Mesenchymal stem cell (in vitro differentiated cells and primary cell): ENCODE data around the gene ARHGEF19. TPM values are rescaled to one million over a fixed set of nuclear protein-coding genes. Genes with fewer than 3 reads are reported as not detected.

Experiments used
- small RNA-seq: library from polyadenylated mRNA; stranded (forward); fragments of <200 nt; extraction: miRNeasy Mini kit (QIAGEN cat#:217004); gene quantifications from one replicate; pipeline ENCODE3, GENCODE V24; 2013; ENCODE audit warnings: low read depth

The ARHGEF19 gene

Small RNAs within 50 kb of the gene (small RNA-seq; reads per million reads assigned to genes)
- not detected for gene MT1XP1
